Measurements from ENCODE around the gene ROCK2. TPM values are rescaled to one million over a fixed set of nuclear protein-coding genes. Genes with fewer than 3 reads are reported as not detected.

The ROCK2 gene
- total and polyA plus RNA-seq, 9 of the 15 experiments (the other 6 are each of a cell fraction or from before 2014, with no cell fraction given): 4.9 to 30.6 (median 14.3) TPM

GRCh38 chr2:11366326-11366741 lies 21.9 kb upstream of the ROCK2 start (continued):
- TF ChIP-seq RREB1 (CRISPR knock-in tag; IDR thresholded peaks at IDR 0.05): no peak
- no peak for TF ChIP-seq CLOCK (CRISPR knock-in tag; IDR thresholded peaks at IDR 0.05; ENCODE audit: borderline replicate concordance)
- no peak for TF ChIP-seq KAT7 (CRISPR knock-in tag; IDR thresholded peaks at IDR 0.05; ENCODE audit: borderline replicate concordance)
- TF ChIP-seq IRF9 (tag; IDR thresholded peaks at IDR 0.05): no peak
- TF ChIP-seq SAFB2 (IDR thresholded peaks at IDR 0.05; ENCODE audit: borderline replicate concordance, low read depth, low read length, severe bottlenecking): no peak
